ENCODE results near the gene MYO1E. TPM values are rescaled to one million over a fixed set of nuclear protein-coding genes. Genes with fewer than 3 reads are reported as not detected.

MYO1E gene
- total and polyA plus RNA-seq, 7 experiments from 2014 or later, result 2.3 to 67.1 (median 3.7) TPM; not detected in 2

- H3K4me1 Mint-ChIP-seq, result peaks cover 19 to 52% (median 38%) of the 10 kb centered on the region in 7 donors
- no peak overlapping the region for H3K27ac ChIP-seq (ENCODE audit: low read depth, low read length)
- no peaks in the 10 kb centered on the region for H3K9me3 ChIP-seq (ENCODE audit: control insufficient read depth in 2 of 3, low read length in 3 of 3)
- H3K27me3 Mint-ChIP-seq, result no peaks in the 10 kb centered on the region
- no peaks in the 10 kb centered on the region for H3K36me3 ChIP-seq (ENCODE audit: control insufficient read depth in 2 of 3, insufficient read depth in 3 of 3, low read length in 3 of 3)
- POLR2A ChIA-PET, result no interaction called here
- peaks cover 0 to 1% (median 0%) of the 10 kb centered on the region in 11 donors for H3K9me3 Mint-ChIP-seq
- peaks cover 0 to 14% (median 0%) of the 10 kb centered on the region in 5 donors for H3K36me3 Mint-ChIP-seq
- peaks cover 14 to 22% of the 10 kb centered on the region in 2 donors for H3K4me1 ChIP-seq (ENCODE audit: control insufficient read depth in 2 of 2, insufficient read depth in 2 of 2, low read length in 2 of 2)
- DNase-seq (no peak), ATAC-seq (no peak)
- H3K27me3 ChIP-seq (ENCODE audit: control insufficient read depth in 2 of 2, insufficient read depth in 2 of 2, low read length in 2 of 2), result no peaks in the 10 kb centered on the region
- CTCF ChIA-PET, result no interaction called here
- H3K27ac Mint-ChIP-seq, result no peak overlapping the region
- intact Hi-C loops (cut with micrococcal nuclease), result loop anchor here in 1 of 2 donors (10.0 kb wide), 1 partner anchor 52 kb away; no protein-coding TSS in a partner anchor
- H3K4me3 Mint-ChIP-seq, result no peak overlapping the region
- no peak overlapping the region for H3K4me3 ChIP-seq (ENCODE audit: low read length)
Observed at GRCh38 chr15:59303136-59303535, 69.5 kb downstream of the MYO1E start.

- no peaks in the 10 kb centered on the region for H3K36me3 ChIP-seq (ENCODE audit: control insufficient read depth in 2 of 3, insufficient read depth in 3 of 3, low read length in 3 of 3)
- H3K4me3 Mint-ChIP-seq, result peak overlapping the region in 7 of 10 donors; percentile 15 to 73 (median 47)
- peak overlapping the region in 5 of 9 donors; percentile 17 to 74 (median 34) for H3K27ac Mint-ChIP-seq
- H3K27me3 ChIP-seq (ENCODE audit: control insufficient read depth in 2 of 2, insufficient read depth in 2 of 2, low read length in 2 of 2), result no peaks in the 10 kb centered on the region
- no peak for ATAC-seq
- ChIA-PET POLR2A (no interaction called here), CTCF (no interaction called here)
- no peak for DNase-seq
- H3K9me3 ChIP-seq (ENCODE audit: control insufficient read depth in 2 of 3, low read length in 3 of 3), result no peaks in the 10 kb centered on the region
- no peak overlapping the region for H3K4me3 ChIP-seq (ENCODE audit: low read length)
- H3K4me1 ChIP-seq (ENCODE audit: control insufficient read depth in 2 of 2, insufficient read depth in 2 of 2, low read length in 2 of 2), result peaks cover 14 to 24% of the 10 kb centered on the region in 2 donors
- no peaks in the 10 kb centered on the region for H3K27me3 Mint-ChIP-seq
- peaks cover 0 to 1% (median 0%) of the 10 kb centered on the region in 11 donors for H3K9me3 Mint-ChIP-seq
- H3K36me3 Mint-ChIP-seq, result peaks cover 0 to 13% (median 0%) of the 10 kb centered on the region in 5 donors
- intact Hi-C loops (cut with micrococcal nuclease), result loop anchor here in 1 of 2 donors (2.0 to 10.0 kb wide), 2 partner anchors 53 to 55 kb away; no protein-coding TSS in a partner anchor
- no peak overlapping the region for H3K27ac ChIP-seq (ENCODE audit: low read depth, low read length)
- peaks cover 19 to 60% (median 38%) of the 10 kb centered on the region in 7 donors for H3K4me1 Mint-ChIP-seq
Observed at GRCh38 chr15:59301527-59301926, 71.1 kb downstream of the MYO1E start.

GRCh38 chr15:59300618-59301139 lies 72.0 kb downstream of the MYO1E start:
- Mint-ChIP-seq H3K9me3 (peaks cover 0 to 1% (median 0%) of the 10 kb centered on the region in 11 donors), H3K27ac (peak overlapping the region; percentile 57 to 85 (median 74)), H3K4me3 (peak overlapping the region; percentile 63 to 87 (median 73)), H3K27me3 (no peaks in the 10 kb centered on the region), H3K36me3 (peaks cover 0 to 14% (median 0%) of the 10 kb centered on the region in 5 donors), H3K4me1 (peaks cover 19 to 65% (median 38%) of the 10 kb centered on the region in 7 donors)
- Histone ChIP-seq H3K27me3 (ENCODE audit: control insufficient read depth in 2 of 2, insufficient read depth in 2 of 2, low read length in 2 of 2) (no peaks in the 10 kb centered on the region), H3K4me1 (ENCODE audit: control insufficient read depth in 2 of 2, insufficient read depth in 2 of 2, low read length in 2 of 2) (peaks cover 14 to 24% of the 10 kb centered on the region in 2 donors), H3K9me3 (ENCODE audit: control insufficient read depth in 2 of 3, low read length in 3 of 3) (no peaks in the 10 kb centered on the region), H3K27ac (ENCODE audit: low read depth, low read length) (no peak overlapping the region), H3K36me3 (ENCODE audit: control insufficient read depth in 2 of 3, insufficient read depth in 3 of 3, low read length in 3 of 3) (no peaks in the 10 kb centered on the region), H3K4me3 (ENCODE audit: low read length) (peak overlapping the region; percentile 36)
- no peak for ATAC-seq
- POLR2A ChIA-PET, result no interaction called here
- peak in 1 of 9 donors; percentile 2 for DNase-seq
- intact Hi-C loops (cut with micrococcal nuclease), result loop anchor here in 1 of 2 donors (1.0 to 10.0 kb wide), 3 partner anchors 26 to 54 kb away; no protein-coding TSS in a partner anchor
- CTCF ChIA-PET, result interaction anchor here (0.6 to 1.8 kb wide), 3 partner anchors 9 to 344 kb away, joined by 3 to 4 read pairs (median 3); no protein-coding TSS in a partner anchor

- H3K4me1 ChIP-seq (ENCODE audit: control insufficient read depth in 2 of 2, insufficient read depth in 2 of 2, low read length in 2 of 2), result peaks cover 14 to 24% of the 10 kb centered on the region in 2 donors
- no peak overlapping the region for H3K27ac ChIP-seq (ENCODE audit: low read depth, low read length)
- ChIA-PET POLR2A (no interaction called here), CTCF (interaction anchor here (0.7 to 1.8 kb wide), 3 partner anchors 8 to 343 kb away, joined by 3 to 5 read pairs (median 4); no protein-coding TSS in a partner anchor)
- peak overlapping the region; percentile 36 for H3K4me3 ChIP-seq (ENCODE audit: low read length)
- Mint-ChIP-seq H3K27me3 (no peaks in the 10 kb centered on the region), H3K4me3 (peak overlapping the region; percentile 63 to 87 (median 73)), H3K27ac (peak overlapping the region; percentile 8 to 85 (median 74)), H3K36me3 (peaks cover 0 to 14% (median 0%) of the 10 kb centered on the region in 5 donors), H3K4me1 (peaks cover 19 to 65% (median 38%) of the 10 kb centered on the region in 7 donors), H3K9me3 (peaks cover 0 to 1% (median 0%) of the 10 kb centered on the region in 11 donors)
- no peaks in the 10 kb centered on the region for H3K9me3 ChIP-seq (ENCODE audit: control insufficient read depth in 2 of 3, low read length in 3 of 3)
- DNase-seq (peak; percentile 17 to 74 (median 66)), ATAC-seq (peak; percentile 97)
- H3K27me3 ChIP-seq (ENCODE audit: control insufficient read depth in 2 of 2, insufficient read depth in 2 of 2, low read length in 2 of 2), result no peaks in the 10 kb centered on the region
- no peaks in the 10 kb centered on the region for H3K36me3 ChIP-seq (ENCODE audit: control insufficient read depth in 2 of 3, insufficient read depth in 3 of 3, low read length in 3 of 3)
- intact Hi-C loops (cut with micrococcal nuclease), result loop anchor here in 1 of 2 donors (1.0 to 10.0 kb wide), 3 partner anchors 26 to 55 kb away; no protein-coding TSS in a partner anchor
Observed at GRCh38 chr15:59299929-59300617, 72.6 kb downstream of the MYO1E start.

GRCh38 chr15:59298854-59299250 lies 73.8 kb downstream of the MYO1E start:
- Histone ChIP-seq H3K27me3 (ENCODE audit: control insufficient read depth in 2 of 2, insufficient read depth in 2 of 2, low read length in 2 of 2) (no peaks in the 10 kb centered on the region), H3K4me3 (ENCODE audit: low read length) (no peak overlapping the region), H3K27ac (ENCODE audit: low read depth, low read length) (no peak overlapping the region), H3K4me1 (ENCODE audit: control insufficient read depth in 2 of 2, insufficient read depth in 2 of 2, low read length in 2 of 2) (peaks cover 14 to 24% of the 10 kb centered on the region in 2 donors), H3K9me3 (ENCODE audit: control insufficient read depth in 2 of 3, low read length in 3 of 3) (no peaks in the 10 kb centered on the region), H3K36me3 (ENCODE audit: control insufficient read depth in 2 of 3, insufficient read depth in 3 of 3, low read length in 3 of 3) (no peaks in the 10 kb centered on the region)
- intact Hi-C loops (cut with micrococcal nuclease), result no loop called here
- H3K9me3 Mint-ChIP-seq, result peaks cover 0 to 3% (median 0%) of the 10 kb centered on the region in 11 donors
- H3K27me3 Mint-ChIP-seq, result no peaks in the 10 kb centered on the region
- H3K36me3 Mint-ChIP-seq, result peaks cover 0 to 14% (median 0%) of the 10 kb centered on the region in 5 donors
- ChIA-PET CTCF (no interaction called here), POLR2A (no interaction called here)
- H3K4me3 Mint-ChIP-seq, result peak overlapping the region in 1 of 10 donors; percentile 60
- peak overlapping the region in 2 of 9 donors; percentile 74 to 77 for H3K27ac Mint-ChIP-seq
- ATAC-seq (no peak), DNase-seq (no peak)
- peaks cover 19 to 69% (median 38%) of the 10 kb centered on the region in 7 donors for H3K4me1 Mint-ChIP-seq

- Mint-ChIP-seq H3K4me3 (peak overlapping the region in 4 of 10 donors; percentile 14 to 60 (median 29)), H3K27ac (peak overlapping the region in 2 of 9 donors; percentile 30 to 77), H3K27me3 (no peaks in the 10 kb centered on the region), H3K9me3 (peaks cover 0 to 3% (median 0%) of the 10 kb centered on the region in 11 donors), H3K36me3 (peaks cover 0 to 14% (median 0%) of the 10 kb centered on the region in 5 donors), H3K4me1 (peaks cover 19 to 66% (median 38%) of the 10 kb centered on the region in 7 donors)
- ATAC-seq, result no peak
- Histone ChIP-seq H3K9me3 (ENCODE audit: control insufficient read depth in 2 of 3, low read length in 3 of 3) (no peaks in the 10 kb centered on the region), H3K27ac (ENCODE audit: low read depth, low read length) (no peak overlapping the region), H3K4me3 (ENCODE audit: low read length) (no peak overlapping the region), H3K4me1 (ENCODE audit: control insufficient read depth in 2 of 2, insufficient read depth in 2 of 2, low read length in 2 of 2) (peaks cover 14 to 24% of the 10 kb centered on the region in 2 donors), H3K36me3 (ENCODE audit: control insufficient read depth in 2 of 3, insufficient read depth in 3 of 3, low read length in 3 of 3) (no peaks in the 10 kb centered on the region), H3K27me3 (ENCODE audit: control insufficient read depth in 2 of 2, insufficient read depth in 2 of 2, low read length in 2 of 2) (no peaks in the 10 kb centered on the region)
- intact Hi-C loops (cut with micrococcal nuclease), result no loop called here
- DNase-seq, result peak in 1 of 9 donors; percentile 24
- CTCF ChIA-PET, result no interaction called here
- POLR2A ChIA-PET, result no interaction called here
Observed at GRCh38 chr15:59298225-59298853, 74.3 kb downstream of the MYO1E start.

All from naive thymus-derived CD4-positive, alpha-beta T cell (primary cell).